GM19025 (cell line): Measurements from ENCODE around the gene SYPL1.
"Not testable (repeated sequence)": the region's sequence is repeated elsewhere in the genome, so short reads cannot be mapped to it uniquely, and the experiment has no call there.

Source experiments
- ATAC-seq: cut with Tn5 transposase; IDR thresholded peaks from one replicate; pipeline ENCODE4 v1.9.1; 2021; ENCODE audit warnings: mild to moderate bottlenecking, low read depth, moderate library complexity; ENCODE audit not compliant: unreplicated experiment

The SYPL1 gene

GRCh38 chr7:106112118-106112971 lies at the start of gene SYPL1:
Gene SYPL1 (minus strand): TSS chr7:106112312. CDS start chr7:106112208, 104 bp downstream.
- peak; percentile 81 for ATAC-seq

DNA sequence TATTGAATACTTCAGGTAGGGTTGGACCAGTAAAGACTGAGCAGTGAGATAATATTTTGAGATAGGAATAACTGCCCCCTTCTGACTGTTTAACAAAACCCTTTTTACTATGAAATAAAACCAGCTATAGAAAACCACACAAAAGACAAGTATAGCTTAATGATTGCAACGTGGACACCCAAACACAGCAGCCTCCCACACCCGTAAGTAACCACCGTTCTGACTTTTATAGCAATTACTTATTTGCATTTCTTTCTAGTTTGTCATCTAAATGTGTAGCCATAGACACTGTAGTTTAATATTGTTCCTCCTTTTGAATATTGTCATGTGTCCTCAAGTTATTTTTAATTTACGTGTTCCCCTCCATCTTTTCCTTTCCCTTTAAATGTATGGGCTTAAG lies 42.9 kb upstream of the SYPL1 start:
- ATAC-seq, result no peak

GRCh38 chr7:106153891-106154449 lies 41.9 kb upstream of the SYPL1 start:
- ATAC-seq, result peak; percentile 71

DNA sequence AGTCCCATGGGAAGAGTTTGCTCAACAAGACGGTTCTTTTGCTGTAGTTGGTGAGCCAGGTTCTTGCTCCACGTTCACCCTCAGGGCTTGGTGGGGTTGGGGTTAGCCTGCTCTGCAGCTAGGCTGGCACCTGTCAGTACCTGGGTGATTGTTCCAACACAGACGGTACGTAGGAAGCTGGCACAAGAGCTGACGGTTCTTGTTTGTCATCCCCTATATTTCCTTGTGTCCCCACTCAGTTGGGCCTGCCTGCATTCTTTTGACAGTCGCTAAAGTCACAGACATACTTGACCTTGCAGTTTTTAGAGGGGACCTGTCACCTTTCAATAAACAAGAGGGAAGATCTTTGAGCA lies 40.2 kb upstream of the SYPL1 start:
- ATAC-seq, result no peak

DNA sequence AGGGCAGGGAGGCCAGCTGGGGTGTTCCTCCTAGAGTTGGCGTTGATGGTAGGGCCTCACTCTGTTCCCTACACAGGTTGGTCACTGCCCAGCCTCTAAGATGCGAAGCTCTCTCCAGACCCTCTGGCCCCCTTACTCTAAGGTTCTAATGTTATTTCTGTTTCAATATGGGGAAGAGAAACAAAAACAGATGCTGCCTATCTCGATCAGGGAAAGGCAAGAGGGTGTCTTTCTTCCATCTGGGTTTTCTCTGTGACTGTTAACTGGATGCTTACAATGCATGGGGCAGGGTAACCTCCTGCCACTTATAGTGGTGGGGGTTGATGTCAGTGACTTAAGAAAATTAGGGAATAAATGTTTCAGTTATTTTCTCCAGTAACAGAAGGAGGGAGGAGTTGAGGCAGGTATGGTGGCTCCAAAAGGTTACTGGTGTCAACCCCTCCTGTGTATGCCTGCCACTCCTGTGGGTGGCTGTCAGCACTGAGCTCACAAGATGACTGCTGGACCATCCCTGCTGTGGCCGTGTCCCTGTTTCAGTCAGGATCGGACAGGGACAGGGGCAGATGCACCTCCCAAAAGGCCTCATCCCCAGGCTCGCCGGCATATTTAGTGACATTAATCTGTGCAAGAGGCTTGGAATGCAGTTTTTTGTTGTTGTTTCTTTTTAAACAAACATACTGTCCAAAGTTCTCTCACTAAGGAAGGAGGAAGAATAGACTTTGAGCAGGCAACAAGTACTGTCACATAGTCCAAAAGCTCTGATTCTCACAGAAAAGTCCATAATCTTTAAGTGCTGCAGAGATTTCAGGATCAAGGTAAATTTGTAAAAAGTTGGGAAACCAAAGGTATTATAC lies 39.6 kb upstream of the SYPL1 start:
- ATAC-seq, result no peak

- ATAC-seq, result no peak
These were observed 31.7 kb upstream of the SYPL1 start for GRCh38 chr7:106143711-106144337.

- ATAC-seq, result no peak
These were observed 30.0 kb upstream of the SYPL1 start for GRCh38 chr7:106142136-106142535.

GRCh38 chr7:106140406-106141173 lies 28.5 kb upstream of the SYPL1 start:
- no peak for ATAC-seq

- no peak for ATAC-seq
These were observed 27.4 kb upstream of the SYPL1 start for GRCh38 chr7:106139265-106140251.

DNA sequence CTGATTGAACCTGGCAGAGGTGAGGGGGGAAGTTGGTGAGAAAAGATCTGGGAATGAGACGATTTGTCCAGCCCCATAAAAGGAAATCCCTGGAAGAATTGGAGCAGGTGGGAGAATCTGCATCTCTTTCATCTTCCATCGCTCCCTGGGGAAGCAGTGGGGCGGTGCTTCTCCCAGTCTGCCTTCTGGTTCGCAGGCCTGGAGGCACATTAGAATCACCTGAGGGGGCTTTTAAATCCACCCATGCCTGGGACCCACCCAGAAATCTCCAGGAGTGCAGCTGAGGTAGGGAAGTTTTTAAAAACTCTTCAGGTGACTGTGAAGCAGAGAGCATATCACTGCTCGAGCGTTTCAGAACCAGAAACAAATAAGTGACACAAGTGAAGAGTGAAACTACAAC lies 26.7 kb upstream of the SYPL1 start:
- no peak for ATAC-seq

- not testable (repeated sequence) for ATAC-seq
These were observed 26.1 kb upstream of the SYPL1 start for GRCh38 chr7:106138181-106138580.

DNA sequence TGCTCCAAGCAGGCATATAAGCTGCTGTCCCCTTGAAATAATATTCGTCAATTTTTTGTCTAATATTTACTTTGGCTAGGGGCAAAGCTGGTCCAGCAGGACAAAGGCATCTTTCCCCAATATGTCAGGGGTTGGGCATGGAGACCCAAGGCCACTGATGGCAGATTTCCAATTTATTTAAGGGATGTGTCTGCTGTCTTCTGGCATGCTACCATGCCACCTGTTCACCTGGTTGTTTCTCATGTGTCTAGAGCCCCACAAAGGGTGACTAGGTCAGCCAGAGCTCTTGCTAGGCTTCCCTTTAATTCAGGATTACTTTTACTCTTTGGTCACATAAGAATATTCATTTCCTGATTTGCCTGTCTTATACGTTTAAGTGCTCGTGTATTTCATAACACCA lies 22.1 kb upstream of the SYPL1 start:
- ATAC-seq, result no peak

GRCh38 chr7:106129291-106129690 lies 17.2 kb upstream of the SYPL1 start:
- no peak for ATAC-seq

DNA sequence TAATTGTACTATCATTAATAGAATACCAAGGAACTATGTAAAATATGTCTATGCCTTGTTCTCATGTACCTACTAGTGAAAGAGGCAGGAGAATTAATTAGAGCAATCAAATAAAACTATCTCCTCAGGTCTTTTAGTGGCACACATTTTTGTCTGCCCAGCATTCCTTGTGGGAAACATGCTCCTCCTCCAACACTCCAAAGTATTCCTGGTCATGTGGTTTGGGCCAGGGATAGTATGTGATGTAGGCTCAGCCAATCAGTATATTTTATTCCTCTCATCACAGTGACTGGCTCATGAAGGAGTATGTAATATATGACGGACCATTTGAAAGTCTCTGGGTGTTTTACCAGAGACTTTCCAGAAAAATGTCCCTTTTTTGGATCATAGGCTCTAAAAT lies 16.7 kb upstream of the SYPL1 start:
- no peak for ATAC-seq

GRCh38 chr7:106127984-106128780 lies 16.1 kb upstream of the SYPL1 start:
- ATAC-seq, result no peak

GRCh38 chr7:106126170-106126938 lies 14.2 kb upstream of the SYPL1 start:
- no peak for ATAC-seq

DNA sequence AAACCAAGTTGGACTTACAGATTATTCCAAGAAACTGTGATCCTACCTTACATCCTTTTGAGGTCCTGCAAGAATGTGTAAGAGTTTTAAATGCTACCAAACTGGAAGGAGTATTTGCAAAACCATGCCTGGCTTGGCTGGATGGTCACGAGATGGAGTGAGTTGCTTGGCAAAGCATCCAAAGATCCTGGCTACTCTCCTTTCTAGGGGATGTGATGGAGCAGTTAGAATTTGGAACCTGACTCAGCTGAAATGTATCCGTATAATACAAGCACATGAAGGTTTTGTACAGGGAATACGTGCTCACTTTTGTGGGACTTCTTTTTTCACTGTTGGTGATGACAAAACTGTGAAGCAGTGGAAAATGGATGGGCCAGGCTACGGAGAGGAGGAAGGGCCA lies 13.3 kb upstream of the SYPL1 start:
- no peak for ATAC-seq
